Mucosa of gallbladder (tissue), 1 donor: ENCODE data around the gene TRIM40. TPM values are rescaled to one million over a fixed set of nuclear protein-coding genes. Genes with fewer than 3 reads are reported as not detected.

ENCODE experiments used
- total RNA-seq: library from RNA; stranded (reverse); gene quantifications from one replicate; pipeline ENCODE4 v1.2.1, GENCODE V29; 2021
- donor health status: DM: no; HTN: no; CAD: no.

Gene TRIM40
- total RNA-seq, 1 donor from 2014 or later, result not detected

Other genes with a start within 250 kb of the TRIM40 start
- gene HLA-A, start 193.6 kb upstream of the TRIM40 start, total RNA-seq, result 1,097 TPM
- gene POLR1H, start 74.9 kb upstream of the TRIM40 start, total RNA-seq, result 19.5 TPM
- gene PPP1R11, start 68.9 kb upstream of the TRIM40 start, total RNA-seq, result 76.9 TPM
- 2.5 TPM for gene RNF39, start 60.4 kb upstream of the TRIM40 start, total RNA-seq
- gene TRIM31, start 23.1 kb upstream of the TRIM40 start, total RNA-seq, result 3.1 TPM
- gene TRIM10, start 25.1 kb downstream of the TRIM40 start, total RNA-seq, result 5.4 TPM
- gene TRIM15, start 27.4 kb downstream of the TRIM40 start, total RNA-seq, result 19.6 TPM
- 72.4 TPM for gene TRIM26, start 77.3 kb downstream of the TRIM40 start, total RNA-seq
- gene TRIM39, start 190.8 kb downstream of the TRIM40 start, total RNA-seq, result 14.0 TPM
- 42.6 TPM for gene RPP21, start 209.0 kb downstream of the TRIM40 start, total RNA-seq